GM12878 (cell line): ENCODE measurements around the gene EP300. TPM values are rescaled to one million over a fixed set of nuclear protein-coding genes. Genes with fewer than 3 reads are reported as not detected.
"Not testable (repeated sequence)": the region's sequence is repeated elsewhere in the genome, so short reads cannot be mapped to it uniquely, and the experiment has no call there.

Experiments used
- ATAC-seq: fragments of 200-7000 bp; cut with Tn5 transposase; 3 replicates; pipeline ENCODE4 v1.9.1; 2020; ENCODE audit warnings: mild to moderate bottlenecking, moderate library complexity
- BruUV-seq: library from RNA; stranded (reverse); fragments of 400-500 nt; replicated peaks from 2 replicates; lab custom pipeline; 2021; lab: Mats Ljungman, UMichigan
- CTCF ChIA-PET: fragments of 300-600 bp; sonication (Branson Sonifier 250); formaldehyde crosslinking; extraction: SDS; loops from one replicate; lab custom pipeline; 2021; ENCODE audit warnings: inconsistent platforms; lab: Yijun Ruan, JAX
- POLR2A ChIA-PET: fragments of 350-600 bp; formaldehyde crosslinking; extraction: SDS; loops from one replicate; lab custom pipeline; 2021; ENCODE audit warnings: inconsistent platforms; lab: Charles Lee
- RAD21 ChIA-PET: fragments of 300-600 bp; sonication (Branson Sonifier 250); formaldehyde crosslinking; loops from one replicate; lab custom pipeline; 2023; ENCODE audit warnings: antibody characterized with exemption; ENCODE audit not compliant: unreplicated experiment; lab: Charles Lee
- SMC1A ChIA-PET: fragments of 300-600 bp; sonication (Branson Sonifier 250); formaldehyde crosslinking; loops from one replicate; lab custom pipeline; 2023; ENCODE audit not compliant: unreplicated experiment, uncharacterized antibody; lab: Charles Lee
- DNase-seq: peaks from one replicate; pipeline ENCODE4 v3.0.0-alpha.2; 2011; ENCODE audit warnings: low read depth, low spot score
- FAIRE-seq: peaks from 3 replicates; lab custom pipeline; 2011; peaks lifted over from hg19 to GRCh38; lab: Jason Lieb, UNC
- H2AFZ ChIP-seq: 2 replicates; pipeline ENCODE4 v1.6.0; 2011; ENCODE audit warnings: low read depth, low read length, control low read depth; ENCODE audit not compliant: control insufficient read depth
- H3K27ac ChIP-seq: 2 replicates; pipeline ENCODE4 v1.5.1; 2011; ENCODE audit warnings: control low read depth; ENCODE audit not compliant: control insufficient read depth, insufficient read depth
- H3K27me3 ChIP-seq, 2 experiments: replicated peaks in 1 of 2; 2 replicates each; pipeline versions ENCODE4 v1.6.0 to v1.6.1; 2011; ENCODE audit warnings: low read length in 1 of 2; ENCODE audit not compliant: control insufficient read depth in 2 of 2, insufficient read depth in 2 of 2
- H3K36me3 ChIP-seq, 2 experiments: 2 replicates each; pipeline ENCODE4 v1.5.1; 2011; ENCODE audit warnings: low read length in 1 of 2; ENCODE audit not compliant: control insufficient read depth in 2 of 2, insufficient read depth in 2 of 2
- H3K4me1 ChIP-seq: 2 replicates; pipeline ENCODE4 v1.6.1; 2011; ENCODE audit warnings: mild to moderate bottlenecking, low read length, moderate library complexity, mixed read lengths; ENCODE audit not compliant: control insufficient read depth, insufficient read depth
- H3K4me2 ChIP-seq: 2 replicates; pipeline ENCODE4 v1.6.0; 2011; ENCODE audit warnings: control low read depth; ENCODE audit not compliant: control insufficient read depth, insufficient read depth
- H3K4me3 ChIP-seq: fragments of 200-600 bp; sonication (generic); 2 replicates; pipeline ENCODE4 v1.5.1; 2016
- H3K79me2 ChIP-seq: 2 replicates; pipeline ENCODE4 v1.6.0; 2011; ENCODE audit warnings: low read length; ENCODE audit not compliant: control insufficient read depth, insufficient read depth
- H3K9ac ChIP-seq: 2 replicates; pipeline ENCODE4 v1.8.0; 2011; ENCODE audit warnings: low read length, control low read depth, mixed read lengths; ENCODE audit not compliant: control insufficient read depth, insufficient read depth
- H3K9me3 ChIP-seq: replicated peaks from 3 replicates; pipeline ENCODE4 v1.5.1; 2011; ENCODE audit warnings: mild to moderate bottlenecking, low read length; ENCODE audit not compliant: control insufficient read depth, insufficient read depth
- H4K20me1 ChIP-seq: 2 replicates; pipeline ENCODE4 v1.6.0; 2011; ENCODE audit not compliant: control insufficient read depth, insufficient read depth
- FOXK2 ChIP-seq: fragments of 450-650 bp; IDR thresholded peaks from 2 replicates; pipeline ENCODE4 v1.6.1; 2017; ENCODE audit warnings: mild to moderate bottlenecking, moderate library complexity
- YY1 ChIP-seq: IDR thresholded peaks from 2 replicates; pipeline ENCODE4 v1.6.1; 2011; ENCODE audit warnings: low read depth, mild to moderate bottlenecking, low read length
- WGBS: methylation state at CpG from one replicate; pipeline ENCODE4 v1.1.6; 2016; ENCODE audit warnings: low lambda C conversion rate; ENCODE audit not compliant: insufficient replicate concordance, insufficient coverage; ENCODE audit errors: missing lambda C conversion rate; 5-methylcytosine and 5-hydroxymethylcytosine counted together
- in situ Hi-C: fragments of 300-500 bp; cut with MboI; formaldehyde crosslinking; loops from 9 replicates; pipeline ENCODE4 v1.14.3; 2018; ENCODE audit warnings: mixed read lengths
- intact Hi-C: fragments of 100-400 bp; cut with micrococcal nuclease; formaldehyde crosslinking; loops from one replicate; pipeline ENCODE4 v1.14.2; 2022; ENCODE audit not compliant: unreplicated experiment
- polyA plus RNA-seq, 11 experiments: library from polyadenylated mRNA; depleted of rRNA in 4 of 11; unstranded in 6 of 11; stranded (reverse) in 5 of 11; fragments of >200 nt; fragmentation: Nextera tagmentation in 4 of 11; fragmentation: Illumina TruSeq in 1 of 11; extraction: Ambion mirVana in 4 of 11; extraction: Trizol in 1 of 11; gene quantifications; 1 replicate in 1 of 11; 2 replicates in 10 of 11; pipeline versions ENCODE4 v1.2.1 to v1.2.3, GENCODE V29; 2011 to 2016; ENCODE audit warnings: inconsistent platforms in 2 of 11, missing spikeins in 2 of 11, low read depth in 1 of 11
- total RNA-seq, 4 experiments: library from RNA; depleted of rRNA in 3 of 4; stranded (reverse); fragments of >200 nt in 3 of 4; fragmentation: Illumina TruSeq in 1 of 4; extraction: Trizol in 1 of 4; gene quantifications; 2 replicates each; pipeline versions ENCODE4 v1.2.1 to v1.2.3, GENCODE V29; 2013 to 2021

The EP300 gene
- total and polyA plus RNA-seq, 10 of the 15 experiments (the other 5 are each of a cell fraction or from before 2014, with no cell fraction given) = 5.5 to 48.5 (median 23.6) TPM

DNA sequence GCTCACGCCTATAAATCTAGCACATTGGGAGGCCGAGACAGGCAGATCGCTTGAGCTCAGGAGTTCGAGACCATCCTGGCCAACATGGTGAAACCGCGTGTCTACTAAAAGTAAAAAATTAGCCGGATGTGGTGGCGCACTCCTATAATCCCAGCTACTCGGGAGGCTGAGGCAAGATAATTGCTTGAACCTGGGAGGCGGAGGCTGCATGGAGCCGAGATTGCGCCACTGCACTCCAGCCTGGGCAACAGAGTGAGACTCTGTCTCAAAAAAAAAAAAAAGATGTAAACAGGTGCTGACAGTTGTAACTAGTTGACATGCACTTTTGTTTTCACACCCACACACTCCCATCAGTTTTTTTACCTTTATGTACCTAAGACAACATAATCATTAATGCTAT lies 44.0 kb upstream of the EP300 start:
- peak overlapping the region; percentile 65 for H2AFZ ChIP-seq
- RAD21 ChIA-PET, H4K20me1 ChIP-seq, H3K9ac ChIP-seq, ATAC-seq, H3K36me3 ChIP-seq, H3K4me1 ChIP-seq, CTCF ChIA-PET, intact Hi-C loops, SMC1A ChIA-PET, H3K27me3 ChIP-seq, H3K9me3 ChIP-seq, H3K27ac ChIP-seq, in situ Hi-C loops, POLR2A ChIA-PET, FAIRE-seq, H3K4me3 ChIP-seq, BruUV-seq, DNase-seq, H3K4me2 ChIP-seq, H3K79me2 ChIP-seq: not testable (repeated sequence)
- 75% methylated on average over 12 of the region's 12 CpGs for WGBS

DNA sequence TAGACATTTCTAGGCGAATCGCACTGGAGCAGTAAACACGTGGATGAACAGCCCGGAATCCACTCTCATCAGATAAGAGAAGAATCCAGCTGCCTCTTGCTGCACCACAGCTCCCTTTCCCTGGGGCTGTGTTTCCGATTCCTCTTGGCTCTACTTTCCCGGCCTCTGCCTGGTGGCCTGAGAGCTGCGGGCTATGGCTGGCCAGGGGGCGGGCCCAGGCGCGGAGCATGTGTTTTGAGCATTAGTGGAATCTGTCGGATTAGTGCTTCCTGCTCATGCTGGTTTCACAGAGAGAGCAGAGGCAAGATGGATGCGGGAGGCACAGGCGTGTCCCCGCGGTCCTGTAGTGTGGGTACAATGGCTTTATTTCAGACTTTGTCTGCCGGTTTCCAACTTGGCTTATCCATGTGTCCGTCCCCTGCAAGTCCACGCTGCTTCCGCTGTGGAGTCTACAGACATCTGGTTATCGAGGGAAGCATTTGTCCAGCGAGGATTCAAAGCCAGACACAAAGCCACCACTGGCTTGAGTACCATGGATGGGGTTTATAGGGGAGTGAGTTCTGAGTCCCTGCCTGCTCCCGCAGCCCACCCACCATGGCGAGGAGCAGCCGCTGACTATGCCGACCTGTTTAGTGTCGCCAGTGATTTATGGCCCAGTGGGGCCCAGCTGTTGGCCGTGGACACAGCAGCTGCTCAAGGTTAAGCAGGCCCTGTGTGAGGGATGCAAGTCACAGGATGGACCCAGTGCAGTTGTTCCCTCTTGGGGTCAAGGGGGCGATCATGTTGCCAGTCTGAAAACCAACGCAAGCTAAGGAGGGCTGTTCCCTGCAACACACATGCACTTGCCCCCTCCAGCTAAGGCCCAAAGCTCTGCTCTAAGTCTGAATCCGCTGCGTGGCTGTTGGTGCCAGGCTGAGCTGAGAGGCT lies 43.3 kb upstream of the EP300 start:
- TF ChIP-seq YY1 (0 out of 2 replicates have a peak, but pooled peaks have one; percentile 36), FOXK2 (no peak)

DNA sequence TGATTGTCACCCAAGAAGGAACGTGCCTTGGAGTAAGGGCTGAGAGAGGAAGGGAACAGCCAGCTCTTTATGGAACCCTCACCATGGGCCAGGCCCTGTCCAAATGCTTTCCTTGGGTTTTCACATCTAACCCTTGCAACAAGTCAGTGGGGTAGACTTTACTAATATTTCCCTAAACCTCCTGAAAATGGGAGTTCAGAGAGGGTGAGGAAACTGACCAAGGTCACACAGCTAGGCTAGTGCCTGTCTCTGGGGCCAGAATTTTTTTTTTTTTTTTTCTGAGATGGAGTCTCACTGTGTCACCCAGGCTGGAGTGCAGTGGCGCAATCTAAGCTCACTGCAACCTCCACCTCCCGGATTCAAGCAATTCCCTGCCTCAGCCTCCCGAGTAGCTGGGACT lies 42.6 kb upstream of the EP300 start:
- H4K20me1 ChIP-seq, H3K9me3 ChIP-seq, H2AFZ ChIP-seq, BruUV-seq, H3K79me2 ChIP-seq, H3K4me1 ChIP-seq, H3K36me3 ChIP-seq, H3K9ac ChIP-seq, ATAC-seq, CTCF ChIA-PET, FAIRE-seq, intact Hi-C loops, SMC1A ChIA-PET, H3K27ac ChIP-seq, DNase-seq, H3K4me3 ChIP-seq, in situ Hi-C loops, H3K27me3 ChIP-seq, H3K4me2 ChIP-seq, POLR2A ChIA-PET: not testable (repeated sequence)
- RAD21 ChIA-PET = interaction anchor here (1.4 kb wide), 1 partner anchor 127 kb away, joined by 3 read pairs; no protein-coding TSS in a partner anchor
- WGBS = 11% methylated on average over 3 of the region's 4 CpGs

More for the DNA sequence above, 43.3 kb upstream of the EP300 start:
- Histone ChIP-seq H4K20me1 (no peaks in the 10 kb centered on the region), H3K27ac (no peak overlapping the region), H3K36me3 (no peaks in the 10 kb centered on the region), H3K4me3 (no peak overlapping the region), H3K4me1 (0 out of 2 replicates have a peak, but pooled peaks cover 5% of the 10 kb centered on the region), H3K79me2 (no peaks in the 10 kb centered on the region), H3K27me3 (no peaks in the 10 kb centered on the region), H3K4me2 (peak overlapping the region; percentile 33; the same call in 1 of the 2 replicates), H2AFZ (peak overlapping the region; percentile 65), H3K9ac (no peak overlapping the region), H3K9me3 (no peaks in the 10 kb centered on the region)
- in situ Hi-C loops = no loop called here
- ChIA-PET SMC1A (no interaction called here), POLR2A (interaction anchor here (0.5 kb wide), 1 partner anchor 393 kb away, joined by 5 read pairs; no protein-coding TSS in a partner anchor), RAD21 (interaction anchor here (1.4 kb wide), 1 partner anchor 126 kb away, joined by 3 read pairs; no protein-coding TSS in a partner anchor), CTCF (no interaction called here)
- whole genome bisulfite sequencing = 75% methylated on average over 28 of the region's 31 CpGs
- DNase-seq = no peak
- FAIRE-seq = no peak
- intact Hi-C loops = no loop called here
- ATAC-seq = no peak
- BruUV-seq = no TSS peak
